ENCODE measurements around the gene FAM240A. TPM values are rescaled to one million over a fixed set of nuclear protein-coding genes. Genes with fewer than 3 reads are reported as not detected.

FAM240A gene
- total RNA-seq, 1 experiment from 2014 or later: not detected

- Histone ChIP-seq H3K4me1 (ENCODE audit: insufficient read depth, low read length) (no peaks in the 10 kb centered on the region), H3K4me2 (ENCODE audit: low read length) (no peak overlapping the region), H3K36me3 (ENCODE audit: low read depth, low read length) (no peaks in the 10 kb centered on the region), H3K27me3 (ENCODE audit: low read length) (no peaks in the 10 kb centered on the region), H3K27ac (ENCODE audit: low read length) (no peak overlapping the region), H3K9me3 (ENCODE audit: low read length) (no peaks in the 10 kb centered on the region), H4K20me1 (ENCODE audit: low read length) (no peaks in the 10 kb centered on the region), H3K9ac (ENCODE audit: low read length) (no peak overlapping the region), H3K9me2 (replicated peaks; ENCODE audit: low read length) (no peaks in the 10 kb centered on the region), H3F3A (ENCODE audit: low read length, unreplicated experiment) (no peaks in the 10 kb centered on the region), H3K79me2 (ENCODE audit: low read length) (no peaks in the 10 kb centered on the region), H2AFZ (ENCODE audit: low read length) (no peak overlapping the region), H3K4me3 (ENCODE audit: low read length) (no peak overlapping the region)
- ChIA-PET CTCF (no interaction called here), POLR2A (ENCODE audit: unreplicated experiment) (no interaction called here)
- no peak for DNase-seq
- ATAC-seq: no peak
- intact Hi-C loops (cut with micrococcal nuclease): no loop called here
- no TSS peak for BruUV-seq (replicated peaks)
- TF ChIP-seq EZH2phosphoT487 (IDR thresholded peaks at IDR 0.05; ENCODE audit: borderline replicate concordance, low read length) (no peak), EZH2 (IDR thresholded peaks at IDR 0.05; ENCODE audit: low read length, unreplicated experiment) (no peak), CTCF (conservative IDR thresholded peaks at IDR 0.05; ENCODE audit: low read depth, low read length) (no peak)
Measured at GRCh38 chr3:46667657-46668056, 55.3 kb downstream of the FAM240A start.

GRCh38 chr3:46668116-46668515, 55.8 kb downstream of the FAM240A start:
- Histone ChIP-seq H3K79me2 (ENCODE audit: low read length) (no peaks in the 10 kb centered on the region), H2AFZ (ENCODE audit: low read length) (no peak overlapping the region), H3K36me3 (ENCODE audit: low read depth, low read length) (no peaks in the 10 kb centered on the region), H3K4me1 (ENCODE audit: insufficient read depth, low read length) (no peaks in the 10 kb centered on the region), H3K4me2 (ENCODE audit: low read length) (no peak overlapping the region), H3K27me3 (ENCODE audit: low read length) (no peaks in the 10 kb centered on the region), H3K9me2 (replicated peaks; ENCODE audit: low read length) (no peaks in the 10 kb centered on the region), H3K9me3 (ENCODE audit: low read length) (no peaks in the 10 kb centered on the region), H3K4me3 (ENCODE audit: low read length) (no peak overlapping the region), H3F3A (ENCODE audit: low read length, unreplicated experiment) (no peaks in the 10 kb centered on the region), H3K27ac (ENCODE audit: low read length) (no peak overlapping the region), H3K9ac (ENCODE audit: low read length) (no peak overlapping the region), H4K20me1 (ENCODE audit: low read length) (no peaks in the 10 kb centered on the region)
- TF ChIP-seq EZH2phosphoT487 (IDR thresholded peaks at IDR 0.05; ENCODE audit: borderline replicate concordance, low read length): no peak
- TF ChIP-seq EZH2 (IDR thresholded peaks at IDR 0.05; ENCODE audit: low read length, unreplicated experiment): no peak
- TF ChIP-seq CTCF (conservative IDR thresholded peaks at IDR 0.05; ENCODE audit: low read depth, low read length): no peak
- POLR2A ChIA-PET (ENCODE audit: unreplicated experiment): no interaction called here
- no peak for ATAC-seq
- CTCF ChIA-PET: no interaction called here
- DNase-seq: no peak
- intact Hi-C loops (cut with micrococcal nuclease): no loop called here
- BruUV-seq (replicated peaks): no TSS peak

- Histone ChIP-seq H3K4me1 (ENCODE audit: insufficient read depth, low read length) (no peaks in the 10 kb centered on the region), H3K9ac (ENCODE audit: low read length) (no peak overlapping the region), H3K27me3 (ENCODE audit: low read length) (no peaks in the 10 kb centered on the region), H4K20me1 (ENCODE audit: low read length) (no peaks in the 10 kb centered on the region), H3K27ac (ENCODE audit: low read length) (no peak overlapping the region), H3K79me2 (ENCODE audit: low read length) (no peaks in the 10 kb centered on the region), H2AFZ (ENCODE audit: low read length) (no peak overlapping the region), H3K9me2 (replicated peaks; ENCODE audit: low read length) (no peaks in the 10 kb centered on the region), H3K9me3 (ENCODE audit: low read length) (no peaks in the 10 kb centered on the region), H3K4me2 (ENCODE audit: low read length) (no peak overlapping the region), H3K4me3 (ENCODE audit: low read length) (no peak overlapping the region), H3F3A (ENCODE audit: low read length, unreplicated experiment) (no peaks in the 10 kb centered on the region), H3K36me3 (ENCODE audit: low read depth, low read length) (no peaks in the 10 kb centered on the region)
- ChIA-PET POLR2A (ENCODE audit: unreplicated experiment) (no interaction called here), CTCF (no interaction called here)
- BruUV-seq (replicated peaks): no TSS peak
- ATAC-seq: peak; percentile 5; the same call in 1 of the 2 replicates
- no peak for DNase-seq
- no peak for TF ChIP-seq CTCF (conservative IDR thresholded peaks at IDR 0.05; ENCODE audit: low read depth, low read length)
- no peak for TF ChIP-seq EZH2phosphoT487 (IDR thresholded peaks at IDR 0.05; ENCODE audit: borderline replicate concordance, low read length)
- TF ChIP-seq EZH2 (IDR thresholded peaks at IDR 0.05; ENCODE audit: low read length, unreplicated experiment): no peak
- intact Hi-C loops (cut with micrococcal nuclease): no loop called here
Measured at GRCh38 chr3:46668591-46668990, 56.3 kb downstream of the FAM240A start.

Measured in PC-3 (cell line).